DMS114 treated with DMSO at 0.1 percent for 48 hours (cell line): ENCODE results near the gene GCSAML.

Source experiments
- DNase-seq: peaks from one replicate; lab custom pipeline; 2025; ENCODE audit not compliant: unreplicated experiment; lab: John Stamatoyannopoulos, UW

Gene GCSAML

GRCh38 chr1:247574236-247574635 is 25.3 kb downstream of the GCSAML start:
- no peak for DNase-seq

GRCh38 chr1:247574664-247575063 is 25.7 kb downstream of the GCSAML start:
- DNase-seq: no peak

- peak; percentile 39 for DNase-seq
Measured at GRCh38 chr1:247576514-247576913, 27.6 kb downstream of the GCSAML start.

GRCh38 chr1:247578946-247579460 is 30.1 kb downstream of the GCSAML start:
- DNase-seq: no peak

GRCh38 chr1:247588060-247588459 is 39.1 kb downstream of the GCSAML start, which contains the start of gene OR2G2:
TSS of gene OR2G2 (plus strand) at chr1:247588360. CDS start at chr1:247588360, 0 bp downstream.
- no peak for DNase-seq

- no peak for DNase-seq
Measured at GRCh38 chr1:247605286-247605685, 56.4 kb downstream of the GCSAML start, which contains the start of gene OR2G3. TSS of gene OR2G3 (plus strand) at chr1:247605586. CDS start at chr1:247605586, 0 bp downstream.

- no peak for DNase-seq
Measured at GRCh38 chr1:247613405-247613804, 64.5 kb downstream of the GCSAML start.

GRCh38 chr1:247614625-247615024 is 65.7 kb downstream of the GCSAML start:
- no peak for DNase-seq
